B cell (primary cell): ENCODE measurements around the gene CLCNKA. TPM values are rescaled to one million over a fixed set of nuclear protein-coding genes. Genes with fewer than 3 reads are reported as not detected.

Experiments used
- ATAC-seq: fragments of 200-7000 bp; cut with Tn5 transposase; one replicate; pipeline ENCODE4 v1.10.0; 2021; ENCODE audit warnings: low read depth, mild to moderate bottlenecking, moderate number of reproducible peaks, moderate library complexity
- CTCF ChIA-PET: fragments of 350-600 bp; sonication (Branson Sonifier 250); formaldehyde crosslinking; loops from one replicate; lab custom pipeline; 2021; ENCODE audit warnings: antibody characterized with exemption, inconsistent platforms; lab: Charles Lee
- POLR2A ChIA-PET: fragments of 350-600 bp; sonication (Branson Sonifier 250); formaldehyde crosslinking; loops from one replicate; lab custom pipeline; 2021; ENCODE audit warnings: antibody characterized with exemption; lab: Charles Lee
- DNase-seq: peaks from one replicate; pipeline ENCODE4 v3.0.0; 2013
- H2AFZ ChIP-seq: 2 replicates; pipeline ENCODE4 v1.6.1; 2012; ENCODE audit warnings: mild to moderate bottlenecking, low read depth, low read length; ENCODE audit not compliant: insufficient read depth, poor library complexity, severe bottlenecking
- H3K27ac ChIP-seq, 2 donors: 1 replicate in 1 of 2; 2 replicates in 1 of 2; pipeline ENCODE4 v1.5.1; 2012 to 2013; ENCODE audit warnings: low read length in 2 of 2, mild to moderate bottlenecking in 2 of 2, moderate library complexity in 1 of 2
- H3K27me3 ChIP-seq, 4 experiments: fragments of 200-600 bp in 1 of 4; sonication (generic) in 1 of 4; replicated peaks in 1 of 4; 1 replicate in 2 of 4; 2 replicates in 2 of 4; pipeline versions ENCODE4 v1.6.1 to v1.7.0; 2013 to 2016; ENCODE audit warnings: low read length in 3 of 4, mild to moderate bottlenecking in 2 of 4, mixed read lengths in 1 of 4, moderate library complexity in 1 of 4; ENCODE audit not compliant: insufficient read depth in 4 of 4, control insufficient read depth in 3 of 4; ENCODE audit errors: control extremely low read depth in 1 of 4
- H3K36me3 ChIP-seq, 2 experiments: replicated peaks in 1 of 2; 1 replicate in 1 of 2; 2 replicates in 1 of 2; pipeline versions ENCODE4 v1.6.1 to v1.7.1; 2013; ENCODE audit warnings: low read length in 1 of 2; ENCODE audit not compliant: insufficient read depth in 2 of 2, control insufficient read depth in 1 of 2; ENCODE audit errors: control extremely low read depth in 1 of 2, extremely low read depth in 1 of 2
- H3K4me1 ChIP-seq, 2 donors: fragments of 200-600 bp in 1 of 2; sonication (generic) in 1 of 2; 1 replicate in 1 of 2; 2 replicates in 1 of 2; pipeline versions ENCODE4 v1.5.1 to v1.6.1; 2013 to 2017; ENCODE audit warnings: low read length in 2 of 2; ENCODE audit not compliant: control insufficient read depth in 2 of 2, insufficient read depth in 2 of 2
- H3K4me2 ChIP-seq: replicated peaks from 2 replicates; pipeline ENCODE3; 2012; ENCODE audit warnings: mild to moderate bottlenecking, low read depth, low read length; ENCODE audit not compliant: poor library complexity, severe bottlenecking
- H3K4me3 ChIP-seq, 5 experiments: fragments of 200-600 bp in 1 of 5; sonication (generic) in 1 of 5; 1 replicate in 3 of 5; 2 replicates in 2 of 5; pipeline versions ENCODE4 v1.5.1 to v1.7.0; 2011 to 2016; ENCODE audit warnings: low read length in 4 of 5, mild to moderate bottlenecking in 4 of 5, low read depth in 2 of 5, control low read depth in 1 of 5, moderate library complexity in 1 of 5; ENCODE audit not compliant: insufficient read depth in 1 of 5; ENCODE audit errors: control extremely low read depth in 1 of 5, extremely low read depth in 1 of 5
- H3K79me2 ChIP-seq: fragments of 200-600 bp; sonication (generic); one replicate; pipeline ENCODE4 v1.6.0; 2016; ENCODE audit warnings: low read length; ENCODE audit not compliant: control insufficient read depth, insufficient read depth
- H3K9ac ChIP-seq: fragments of 200-600 bp; sonication (generic); 2 replicates; pipeline ENCODE4 v1.6.1; 2017; ENCODE audit warnings: mild to moderate bottlenecking, low read length, moderate library complexity
- H3K9me3 ChIP-seq, 3 donors: one replicate each; pipeline versions ENCODE4 v1.6.1 to v1.7.1; 2013; ENCODE audit warnings: low read length in 2 of 3; ENCODE audit not compliant: control insufficient read depth in 2 of 3, insufficient read depth in 1 of 3; ENCODE audit errors: control extremely low read depth in 1 of 3
- H4K20me1 ChIP-seq: 2 replicates; pipeline ENCODE4 v1.6.0; 2012; ENCODE audit warnings: mild to moderate bottlenecking, low read length; ENCODE audit not compliant: insufficient read depth, control insufficient read depth, poor library complexity, severe bottlenecking
- H3K27ac Mint-ChIP-seq: one replicate; pipeline ENCODE4 v1.8.0; 2021; ENCODE audit warnings: mixed read lengths
- H3K27me3 Mint-ChIP-seq: one replicate; pipeline ENCODE4 v1.8.0; 2021; ENCODE audit warnings: mixed read lengths
- H3K4me1 Mint-ChIP-seq: one replicate; pipeline ENCODE4 v1.8.0; 2021; ENCODE audit warnings: mixed read lengths
- H3K4me3 Mint-ChIP-seq: one replicate; pipeline ENCODE4 v1.8.0; 2021; ENCODE audit warnings: mixed read lengths
- H3K9me3 Mint-ChIP-seq: one replicate; pipeline ENCODE4 v1.8.0; 2022; ENCODE audit warnings: mixed read lengths; ENCODE audit not compliant: insufficient read depth
- EZH2 ChIP-seq: IDR thresholded peaks from 2 replicates; pipeline ENCODE4 v1.6.1; 2012; ENCODE audit warnings: borderline replicate concordance, low read depth, mild to moderate bottlenecking, moderate library complexity, low read length; ENCODE audit not compliant: insufficient read depth, poor library complexity, severe bottlenecking
- WGBS: methylation state at CpG from one replicate; pipeline ENCODE4 v1.1.5; 2013; ENCODE audit warnings: missing lambda C conversion rate; ENCODE audit not compliant: insufficient coverage; 5-methylcytosine and 5-hydroxymethylcytosine counted together
- intact Hi-C: fragments of 100-400 bp; cut with micrococcal nuclease; formaldehyde crosslinking; loops from one replicate; pipeline ENCODE4 v1.10.0; 2022
- polyA plus RNA-seq: library from polyadenylated mRNA; depleted of rRNA; stranded (reverse); fragments of >200 nt; gene quantifications from 2 replicates; pipeline ENCODE4 v1.2.3, GENCODE V29; 2012
- total RNA-seq, 2 donors: library from RNA; stranded (reverse); fragments of 120-200 nt in 1 of 2; gene quantifications; 1 replicate in 1 of 2; 2 replicates in 1 of 2; pipeline versions ENCODE4 v1.2.3 to v1.2.4, GENCODE V29; 2013 to 2022
- TF ChIP-seq, protein P1 (sequence below): fragments of 200-600 bp; IDR thresholded peaks from one replicate; pipeline ENCODE4 v1.8.0; 2022; ENCODE audit warnings: antibody characterized with exemption, mild to moderate bottlenecking

CLCNKA gene
- total and polyA plus RNA-seq, 2 donors (not counting 1 experiment from before 2014, with no cell fraction given): 0.03 TPM; not detected in 1

GRCh38 chr1:16054598-16055540, 33.0 kb downstream of the CLCNKA start:
- H3K4me2 ChIP-seq: no peak overlapping the region
- intact Hi-C loops: no loop called here
- no peak for TF ChIP-seq EZH2
- TF ChIP-seq, protein P1, sequence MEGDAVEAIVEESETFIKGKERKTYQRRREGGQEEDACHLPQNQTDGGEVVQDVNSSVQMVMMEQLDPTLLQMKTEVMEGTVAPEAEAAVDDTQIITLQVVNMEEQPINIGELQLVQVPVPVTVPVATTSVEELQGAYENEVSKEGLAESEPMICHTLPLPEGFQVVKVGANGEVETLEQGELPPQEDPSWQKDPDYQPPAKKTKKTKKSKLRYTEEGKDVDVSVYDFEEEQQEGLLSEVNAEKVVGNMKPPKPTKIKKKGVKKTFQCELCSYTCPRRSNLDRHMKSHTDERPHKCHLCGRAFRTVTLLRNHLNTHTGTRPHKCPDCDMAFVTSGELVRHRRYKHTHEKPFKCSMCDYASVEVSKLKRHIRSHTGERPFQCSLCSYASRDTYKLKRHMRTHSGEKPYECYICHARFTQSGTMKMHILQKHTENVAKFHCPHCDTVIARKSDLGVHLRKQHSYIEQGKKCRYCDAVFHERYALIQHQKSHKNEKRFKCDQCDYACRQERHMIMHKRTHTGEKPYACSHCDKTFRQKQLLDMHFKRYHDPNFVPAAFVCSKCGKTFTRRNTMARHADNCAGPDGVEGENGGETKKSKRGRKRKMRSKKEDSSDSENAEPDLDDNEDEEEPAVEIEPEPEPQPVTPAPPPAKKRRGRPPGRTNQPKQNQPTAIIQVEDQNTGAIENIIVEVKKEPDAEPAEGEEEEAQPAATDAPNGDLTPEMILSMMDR: no peak
- ATAC-seq (no peak), DNase-seq (no peak)
- H3K79me2 ChIP-seq: no peaks in the 10 kb centered on the region
- peaks cover 0 to under 1% (median 0%) of the 10 kb centered on the region in 4 experiments for H3K27me3 ChIP-seq
- ChIA-PET POLR2A (no interaction called here), CTCF (interaction anchor here (0.7 to 3.7 kb wide), 16 partner anchors 11 to 268 kb away, joined by 3 to 27 read pairs (median 4); partner anchors contain the start of gene CLCNKB)
- no peaks in the 10 kb centered on the region for H4K20me1 ChIP-seq
- H3K27ac Mint-ChIP-seq: no peak overlapping the region
- H3K4me3 Mint-ChIP-seq: no peak overlapping the region
- H3K4me1 Mint-ChIP-seq: peaks cover 6% of the 10 kb centered on the region
- H3K4me1 ChIP-seq: peaks cover 4 to 5% of the 10 kb centered on the region in 2 donors
- no peak overlapping the region for H3K4me3 ChIP-seq
- H3K36me3 ChIP-seq: no peaks in the 10 kb centered on the region
- no peaks in the 10 kb centered on the region for H3K9me3 ChIP-seq
- no peaks in the 10 kb centered on the region for H3K9me3 Mint-ChIP-seq
- no peak overlapping the region for H3K9ac ChIP-seq
- H2AFZ ChIP-seq: no peak overlapping the region
- no peak overlapping the region for H3K27ac ChIP-seq
- WGBS: 86% methylated on average over 7 of the region's 7 CpGs
- peaks cover 9% of the 10 kb centered on the region for H3K27me3 Mint-ChIP-seq
